ENCODE measurements around the gene VPS29.
"Not testable (repeated sequence)": the region's sequence is repeated elsewhere in the genome, so short reads cannot be mapped to it uniquely, and the experiment has no call there.

The VPS29 gene

DNA sequence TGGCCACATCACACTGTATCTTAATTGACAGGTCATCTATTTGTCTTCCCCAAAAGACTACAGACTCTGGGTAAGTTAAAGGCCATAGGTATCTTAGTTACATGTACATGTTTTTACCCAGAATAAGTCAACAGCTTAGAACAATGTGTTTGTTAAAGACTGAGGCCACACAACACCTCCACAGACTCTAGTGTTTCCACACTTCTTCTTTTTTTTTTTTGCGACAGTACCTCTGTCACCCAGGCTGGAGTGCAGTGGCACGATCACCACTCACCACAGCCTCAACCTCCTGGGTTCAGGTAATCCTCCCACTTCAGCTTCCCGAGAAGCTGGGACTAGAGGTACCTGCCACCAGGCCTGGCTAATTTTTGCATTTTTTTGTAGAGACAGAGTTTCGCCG lies 35.1 kb downstream of the VPS29 start:
- Histone ChIP-seq H3K9me3 (ENCODE audit: insufficient read depth, low read length, severe bottlenecking) (no peaks in the 10 kb centered on the region), H3K27me3 (ENCODE audit: insufficient read depth, low read length, poor library complexity) (no peaks in the 10 kb centered on the region), H3K4me3 (ENCODE audit: low read depth in 1 of 2, low read length in 2 of 2) (peak overlapping the region; percentile 61 to 77; a peak in 3 of 4 replicates), H3K4me2 (ENCODE audit: insufficient read depth, low read length) (peak overlapping the region; percentile 73), H4K20me1 (ENCODE audit: insufficient read depth, low read length) (peaks cover 7% of the 10 kb centered on the region; the same call in 1 of the 2 replicates), H3K27ac (ENCODE audit: low read length) (peak overlapping the region; percentile 52; the same call in 1 of the 2 replicates), H3K4me1 (ENCODE audit: insufficient read depth, low read length) (peaks cover 42% of the 10 kb centered on the region), H3K9ac (ENCODE audit: low read depth, low read length) (peak overlapping the region; percentile 87), H2AFZ (ENCODE audit: low read depth, low read length) (no peak overlapping the region), H3K36me3 (ENCODE audit: insufficient read depth, low read length) (peaks cover 28% of the 10 kb centered on the region), H3K79me2 (ENCODE audit: insufficient read depth, low read length) (peaks cover 78% of the 10 kb centered on the region)
- ATAC-seq (ENCODE audit: insufficient read depth, low read depth) = no peak
- DNase-seq = no peak
- TF ChIP-seq CTCF (IDR thresholded peaks at IDR 0.05; ENCODE audit: borderline replicate concordance, extremely low read depth, low read length, poor library complexity, severe bottlenecking) (no peak), EZH2 (IDR thresholded peaks at IDR 0.05; ENCODE audit: borderline replicate concordance, low read depth, low read length, severe bottlenecking) (no peak)

GRCh38 chr12:110465765-110466164 lies 36.1 kb downstream of the VPS29 start:
- peaks cover 73% of the 10 kb centered on the region for H3K79me2 ChIP-seq (ENCODE audit: insufficient read depth, low read length)
- not testable (repeated sequence) for H3K4me3 ChIP-seq (ENCODE audit: low read depth in 1 of 2, low read length in 2 of 2); H3K27ac ChIP-seq (ENCODE audit: low read length); H2AFZ ChIP-seq (ENCODE audit: low read depth, low read length); DNase-seq; H3K9ac ChIP-seq (ENCODE audit: low read depth, low read length); H4K20me1 ChIP-seq (ENCODE audit: insufficient read depth, low read length); ATAC-seq (ENCODE audit: insufficient read depth, low read depth); H3K9me3 ChIP-seq (ENCODE audit: insufficient read depth, low read length, severe bottlenecking); H3K27me3 ChIP-seq (ENCODE audit: insufficient read depth, low read length, poor library complexity)
- 0 out of 2 replicates have a peak overlapping the region, but pooled peaks have one; percentile 73 for H3K4me2 ChIP-seq (ENCODE audit: insufficient read depth, low read length)
- H3K36me3 ChIP-seq (ENCODE audit: insufficient read depth, low read length) = peaks cover 34% of the 10 kb centered on the region
- peaks cover 38% of the 10 kb centered on the region for H3K4me1 ChIP-seq (ENCODE audit: insufficient read depth, low read length)

- H3K27ac ChIP-seq (ENCODE audit: low read length) = no peak overlapping the region
- no peak for DNase-seq
These were observed 36.9 kb downstream of the VPS29 start for GRCh38 chr12:110465024-110465423.

GRCh38 chr12:110461189-110461588 lies 40.7 kb downstream of the VPS29 start:
- ATAC-seq (ENCODE audit: insufficient read depth, low read depth); H3K4me3 ChIP-seq (ENCODE audit: low read depth in 1 of 2, low read length in 2 of 2): not testable (repeated sequence)
- H3K36me3 ChIP-seq (ENCODE audit: insufficient read depth, low read length) = peaks cover 69% of the 10 kb centered on the region

More at GRCh38 chr12:110465024-110465423, 36.9 kb downstream of the VPS29 start:
- peaks cover 31% of the 10 kb centered on the region for H3K4me1 ChIP-seq (ENCODE audit: insufficient read depth, low read length)
- H2AFZ ChIP-seq (ENCODE audit: low read depth, low read length) = no peak overlapping the region
- no peak overlapping the region for H3K4me3 ChIP-seq (ENCODE audit: low read depth in 1 of 2, low read length in 2 of 2)
- ATAC-seq (ENCODE audit: insufficient read depth, low read depth) = no peak
- H3K36me3 ChIP-seq (ENCODE audit: insufficient read depth, low read length) = peaks cover 40% of the 10 kb centered on the region
- peaks cover 7% of the 10 kb centered on the region; the same call in 1 of the 2 replicates for H4K20me1 ChIP-seq (ENCODE audit: insufficient read depth, low read length)
- H3K27me3 ChIP-seq (ENCODE audit: insufficient read depth, low read length, poor library complexity) = no peaks in the 10 kb centered on the region
- no peaks in the 10 kb centered on the region for H3K9me3 ChIP-seq (ENCODE audit: insufficient read depth, low read length, severe bottlenecking)
- peaks cover 70% of the 10 kb centered on the region for H3K79me2 ChIP-seq (ENCODE audit: insufficient read depth, low read length)
- H3K4me2 ChIP-seq (ENCODE audit: insufficient read depth, low read length) = no peak overlapping the region
- no peak overlapping the region for H3K9ac ChIP-seq (ENCODE audit: low read depth, low read length)
- TF ChIP-seq EZH2 (IDR thresholded peaks at IDR 0.05; ENCODE audit: borderline replicate concordance, low read depth, low read length, severe bottlenecking) = no peak
- TF ChIP-seq CTCF (IDR thresholded peaks at IDR 0.05; ENCODE audit: borderline replicate concordance, extremely low read depth, low read length, poor library complexity, severe bottlenecking) = no peak

More at GRCh38 chr12:110461189-110461588, 40.7 kb downstream of the VPS29 start:
- not testable (repeated sequence) for H3K9me3 ChIP-seq (ENCODE audit: insufficient read depth, low read length, severe bottlenecking); H3K9ac ChIP-seq (ENCODE audit: low read depth, low read length); H3K27ac ChIP-seq (ENCODE audit: low read length); H4K20me1 ChIP-seq (ENCODE audit: insufficient read depth, low read length); H3K27me3 ChIP-seq (ENCODE audit: insufficient read depth, low read length, poor library complexity); H2AFZ ChIP-seq (ENCODE audit: low read depth, low read length); H3K4me2 ChIP-seq (ENCODE audit: insufficient read depth, low read length); DNase-seq
- peaks cover 38% of the 10 kb centered on the region for H3K79me2 ChIP-seq (ENCODE audit: insufficient read depth, low read length)
- H3K4me1 ChIP-seq (ENCODE audit: insufficient read depth, low read length) = peaks cover 12% of the 10 kb centered on the region

Measured in DND-41 (cell line).